HG03280 (cell line): ENCODE data around the gene JAKMIP2.
"Not testable (repeated sequence)": the region's sequence is repeated elsewhere in the genome, so short reads cannot be mapped to it uniquely, and the experiment has no call there.

Experiments
- ATAC-seq: cut with Tn5 transposase; IDR thresholded peaks from one replicate; pipeline ENCODE4 v1.9.1; 2021; ENCODE audit warnings: mild to moderate bottlenecking, moderate library complexity; ENCODE audit not compliant: unreplicated experiment

JAKMIP2 gene

DNA sequence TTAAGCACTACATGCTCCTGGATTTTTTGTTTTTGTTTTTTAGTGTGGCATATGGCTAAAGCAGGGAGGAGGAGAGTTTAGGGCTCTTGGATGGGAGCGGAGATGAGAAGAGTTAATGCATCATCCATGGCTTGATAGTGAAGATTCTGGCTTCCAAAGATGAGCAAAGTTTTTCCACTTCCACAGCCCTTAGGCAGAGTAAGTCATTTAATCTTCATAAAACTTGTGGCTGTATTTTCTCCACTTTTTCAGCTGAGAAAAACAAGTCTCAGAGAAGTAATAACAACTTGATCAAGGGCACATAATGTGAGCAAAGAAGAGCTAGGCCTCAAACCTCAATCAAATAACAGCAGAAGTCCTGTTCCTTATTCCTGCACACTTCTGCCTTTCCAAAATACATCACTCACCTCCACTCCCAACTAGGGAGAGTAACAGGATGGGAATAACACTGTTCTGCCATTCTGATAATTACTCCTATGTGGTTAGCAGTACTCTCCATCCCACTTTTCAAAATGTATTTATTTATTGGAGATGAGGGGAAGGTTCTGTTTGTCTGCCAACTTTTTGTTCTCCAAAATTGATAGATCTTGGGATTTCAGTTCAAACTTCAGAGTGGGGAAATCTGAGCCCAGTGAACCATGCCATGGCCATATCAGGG lies 218.9 kb downstream of the JAKMIP2 start:
- no peak for ATAC-seq

DNA sequence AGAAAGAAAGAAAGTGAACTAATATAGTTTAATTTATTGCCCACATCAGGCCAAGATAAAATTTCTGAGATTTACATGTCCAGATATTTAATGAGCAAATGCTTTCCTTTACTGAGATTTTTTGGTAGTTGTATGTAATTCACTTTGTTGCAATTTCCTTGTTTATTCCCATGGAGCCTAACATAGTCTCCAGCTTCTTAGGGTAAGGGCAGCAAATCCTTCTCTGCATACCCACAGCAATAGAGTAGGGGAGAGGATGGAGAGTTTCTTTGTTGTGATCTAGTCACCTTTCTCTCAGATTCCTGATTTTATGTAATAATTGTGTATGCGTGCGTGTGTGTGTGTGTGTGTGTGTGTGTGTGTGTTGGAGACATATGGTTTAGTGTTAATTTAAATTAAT lies 221.1 kb downstream of the JAKMIP2 start:
- no peak for ATAC-seq

DNA sequence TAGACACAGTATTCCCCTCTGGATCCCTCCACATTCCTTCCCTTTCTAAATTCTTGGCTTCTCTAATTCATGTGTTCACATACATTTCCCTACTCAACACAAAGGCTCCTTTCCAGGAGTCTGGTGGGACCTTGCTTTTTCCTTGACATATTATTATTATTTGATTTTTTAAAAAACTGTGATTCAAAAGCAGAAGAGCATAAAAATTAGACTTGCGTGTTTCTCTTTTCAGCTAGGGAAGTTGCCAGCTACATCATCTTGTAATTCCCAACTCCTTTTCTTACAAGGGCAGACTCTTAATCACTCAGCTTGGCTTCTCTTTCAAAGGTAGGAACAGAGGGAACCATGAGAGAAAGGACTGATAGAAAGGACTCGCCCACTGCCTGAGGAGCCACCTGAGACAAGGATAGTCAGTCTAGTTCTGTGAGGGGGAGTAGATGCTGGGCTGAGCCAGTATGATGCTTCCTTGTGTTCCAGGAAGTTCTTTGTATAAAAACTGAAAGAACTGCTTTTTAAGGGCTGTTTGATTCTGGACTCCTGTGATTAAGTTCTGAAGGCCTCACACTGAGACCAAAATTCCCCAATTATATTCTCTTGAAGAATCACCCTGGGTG lies 221.7 kb downstream of the JAKMIP2 start:
- no peak for ATAC-seq

DNA sequence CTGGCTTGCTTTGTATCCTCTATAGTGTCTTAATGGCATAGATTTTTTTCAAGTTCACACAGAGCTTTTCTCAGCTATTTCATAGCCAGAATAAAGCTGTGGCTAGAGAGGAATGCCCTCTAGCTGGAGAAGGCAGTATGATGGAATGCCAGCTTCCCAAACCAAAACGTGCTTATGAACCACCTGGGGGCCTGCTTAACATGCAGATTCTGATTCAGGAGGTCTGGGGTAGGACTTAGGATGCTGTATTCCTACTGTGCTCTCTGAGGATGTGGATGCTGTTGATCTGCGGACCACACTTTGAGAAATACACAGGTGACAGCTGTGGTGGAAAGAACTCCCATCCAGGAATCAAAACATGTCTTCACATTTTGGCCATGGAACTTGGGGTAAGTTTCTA lies 222.8 kb downstream of the JAKMIP2 start:
- ATAC-seq: no peak

DNA sequence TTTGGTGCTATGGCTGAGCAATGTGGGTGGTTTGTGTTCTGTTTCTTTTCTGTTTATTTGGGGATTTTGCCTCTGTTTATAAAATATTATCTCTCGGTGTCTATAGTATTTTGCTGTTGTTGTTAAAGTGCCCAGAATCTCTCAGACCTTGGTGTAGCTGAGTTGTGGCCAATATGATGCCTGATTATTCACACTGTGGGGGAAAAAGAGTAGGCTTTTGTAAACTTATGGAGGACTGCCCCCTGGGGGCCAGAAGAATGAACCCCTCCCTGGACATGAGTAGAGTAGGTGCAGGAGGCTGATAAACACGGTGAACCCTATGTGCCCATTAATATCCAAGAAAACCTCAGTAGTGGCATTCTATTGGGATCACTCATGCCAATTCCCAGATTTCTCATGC lies 223.7 kb downstream of the JAKMIP2 start:
- peak; percentile 68 for ATAC-seq

DNA sequence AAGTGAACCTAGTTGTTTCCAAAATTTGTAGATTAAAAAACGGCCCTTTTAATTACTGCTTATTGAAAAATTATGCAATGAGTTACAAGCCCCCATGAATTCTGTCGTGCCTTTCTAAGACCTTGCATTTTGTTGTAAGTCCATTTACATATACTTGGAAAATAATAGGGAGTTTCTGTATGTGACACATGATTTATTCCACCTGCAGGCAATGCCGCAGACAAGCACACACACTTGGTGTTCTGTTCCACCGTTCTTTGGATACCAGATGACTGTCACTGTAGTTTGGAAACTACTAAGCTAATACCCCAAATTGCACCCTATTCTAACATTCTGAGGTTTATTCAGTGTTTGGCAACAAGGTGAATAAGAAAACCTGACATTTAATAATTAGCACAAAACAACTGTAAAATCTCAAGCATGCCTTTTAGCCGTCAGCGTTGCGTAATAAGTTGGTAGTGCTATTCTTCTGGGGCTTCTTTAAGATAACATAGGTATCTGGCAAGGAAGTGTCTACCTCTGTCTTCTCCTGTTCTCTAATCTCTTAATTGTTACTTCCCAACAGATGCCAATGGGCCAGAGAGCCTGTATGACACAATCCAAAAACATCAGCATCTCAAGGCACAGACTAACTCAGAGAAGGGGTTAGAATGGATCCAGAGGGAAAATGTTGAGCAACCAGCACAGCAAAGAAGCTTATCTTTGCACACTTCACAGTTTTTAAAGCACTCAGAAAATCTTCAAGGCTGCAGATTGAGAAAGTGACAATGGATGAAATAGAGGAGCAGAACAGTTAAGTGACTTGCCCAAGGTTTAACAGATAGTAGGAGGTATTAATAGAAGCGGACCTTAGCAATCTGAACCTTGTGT lies 224.4 kb downstream of the JAKMIP2 start:
- no peak for ATAC-seq

DNA sequence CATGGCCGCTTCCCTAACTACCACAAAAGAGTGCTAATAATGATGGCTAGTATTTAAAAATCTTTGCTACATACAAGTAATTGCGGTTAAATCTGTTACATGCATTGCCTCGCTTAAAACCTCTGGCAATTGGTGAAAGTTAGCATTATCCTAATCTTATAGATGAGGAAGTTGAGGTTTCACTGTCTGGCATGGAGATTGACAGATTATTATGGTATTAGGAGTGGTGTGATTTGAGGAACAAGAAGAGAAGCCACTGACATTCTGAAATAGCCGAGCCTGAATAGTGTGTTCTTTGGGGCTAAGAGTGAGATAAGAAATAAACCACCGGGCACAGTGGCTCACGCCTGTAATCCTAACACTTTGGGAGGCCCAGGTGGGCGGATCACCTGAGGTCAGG lies 227.4 kb downstream of the JAKMIP2 start:
- ATAC-seq: no peak

DNA sequence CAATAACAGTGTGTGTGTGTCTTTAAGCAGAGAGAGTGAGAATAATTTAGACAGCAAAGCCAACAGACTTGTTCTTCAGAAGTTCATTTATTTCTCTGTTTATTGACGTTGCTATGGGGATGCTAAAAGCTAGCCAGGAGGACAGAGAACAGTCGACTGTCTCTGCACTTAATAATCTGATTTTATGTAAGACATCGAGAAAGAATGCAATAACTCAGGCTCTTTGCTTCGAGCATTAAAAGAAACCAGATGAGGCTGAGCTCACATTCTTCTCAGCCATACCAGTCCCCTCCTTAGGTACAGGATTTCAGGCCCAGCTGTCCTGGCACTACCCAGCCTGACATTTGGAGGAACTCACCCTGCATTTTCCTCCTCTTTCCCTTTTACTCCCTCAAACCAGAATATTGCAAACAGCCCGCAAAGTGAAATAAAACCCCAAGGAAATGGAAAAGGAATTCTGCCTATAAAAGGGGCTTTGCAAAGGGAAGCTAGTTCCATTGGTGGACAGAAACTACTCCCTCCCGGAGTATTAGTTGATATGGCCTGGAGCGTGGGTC lies 228.2 kb downstream of the JAKMIP2 start:
- no peak for ATAC-seq

DNA sequence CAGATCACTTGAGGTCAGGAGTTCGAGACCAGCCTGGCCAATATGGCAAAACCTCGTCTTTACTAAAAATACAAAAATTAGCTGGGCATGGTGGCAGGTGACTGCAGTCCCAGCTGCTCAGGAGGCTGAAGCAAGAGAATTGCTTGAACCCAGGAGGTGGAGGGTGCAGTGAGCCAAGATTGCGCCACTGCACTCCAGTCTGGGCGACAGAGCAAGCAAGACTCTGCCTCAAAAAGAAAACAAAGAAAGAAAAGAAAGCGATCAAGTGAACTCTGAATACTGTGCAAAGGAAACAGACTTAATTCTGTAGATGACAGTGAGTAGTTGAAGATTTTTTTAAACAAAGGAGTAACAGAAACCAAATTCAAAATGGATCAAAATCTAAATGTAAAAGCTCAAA lies 228.7 kb downstream of the JAKMIP2 start:
- not testable (repeated sequence) for ATAC-seq

DNA sequence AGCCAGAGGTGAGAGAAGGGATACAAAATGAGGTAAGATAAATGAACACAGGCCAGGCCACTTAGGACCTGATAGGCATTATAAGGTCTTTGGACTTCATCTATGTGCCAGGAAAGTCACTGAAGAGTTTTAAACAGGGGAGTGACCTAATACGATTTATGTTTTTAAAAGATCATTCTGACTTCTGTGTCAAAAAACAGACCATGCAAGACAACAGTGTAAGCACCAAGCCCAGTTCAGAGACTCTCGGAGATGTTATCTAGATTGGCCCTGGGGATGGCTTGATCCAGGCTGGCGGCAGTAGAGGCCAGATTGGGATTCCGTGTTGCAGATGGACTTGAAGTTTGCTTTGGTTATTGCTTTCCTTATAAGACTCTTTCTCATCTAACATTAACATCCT lies 229.6 kb downstream of the JAKMIP2 start:
- no peak for ATAC-seq

DNA sequence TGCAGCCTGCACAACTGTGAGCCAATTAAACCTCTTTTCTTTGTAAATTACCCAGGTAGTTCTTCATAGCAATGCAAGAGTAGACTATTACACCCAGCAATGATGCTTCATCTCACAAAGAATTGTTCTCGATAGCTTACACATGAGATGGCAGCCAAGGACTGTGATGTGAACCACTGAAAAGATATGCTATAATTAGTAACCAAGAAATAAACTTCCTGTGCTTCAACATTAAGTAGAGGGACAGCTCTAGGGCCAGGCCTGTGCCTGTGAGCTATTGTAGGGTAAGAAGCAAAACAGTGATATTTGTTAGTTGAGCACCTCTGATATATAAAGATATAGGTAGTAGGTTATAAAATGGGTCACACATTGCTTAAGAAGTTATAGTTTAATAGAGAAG lies 230.9 kb downstream of the JAKMIP2 start:
- ATAC-seq: no peak

DNA sequence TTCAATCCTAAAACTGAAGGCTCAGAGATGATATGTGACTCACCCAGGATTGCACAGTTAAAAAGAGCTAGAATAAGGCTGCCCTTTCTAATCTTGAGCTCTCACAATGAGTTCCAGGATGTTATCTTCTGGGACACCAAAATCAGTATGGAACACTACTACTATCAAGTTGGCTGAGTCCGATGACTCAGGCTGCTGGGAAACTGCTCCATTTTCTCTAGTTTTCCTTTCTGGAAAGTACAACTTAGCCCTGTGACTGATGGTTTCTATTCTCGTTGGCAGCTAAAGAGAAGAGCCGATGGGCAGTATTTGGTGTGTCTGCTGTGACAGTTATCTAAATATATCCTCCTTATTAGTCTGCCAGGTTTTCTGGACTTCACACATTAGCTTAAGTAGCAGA lies 234.8 kb downstream of the JAKMIP2 start:
- ATAC-seq: no peak

DNA sequence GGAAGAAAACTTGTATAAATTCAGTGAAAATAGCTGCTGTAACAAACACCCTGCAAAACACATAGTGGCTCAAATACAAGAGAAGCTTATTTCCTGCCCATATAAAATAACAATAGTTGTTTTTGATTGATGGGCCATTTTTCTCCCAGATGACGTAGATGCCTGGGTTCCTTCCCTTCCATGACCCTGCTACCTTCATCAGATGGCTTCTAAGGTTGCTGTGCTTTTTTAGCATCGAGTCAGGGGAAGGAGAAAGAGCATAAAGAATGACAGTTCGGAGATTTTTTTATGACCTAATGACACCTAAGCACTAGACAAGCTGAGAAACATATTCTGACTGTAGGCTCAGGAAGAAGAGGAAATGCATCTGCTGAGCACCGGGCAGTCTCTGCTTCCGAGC lies 238.0 kb downstream of the JAKMIP2 start:
- no peak for ATAC-seq

DNA sequence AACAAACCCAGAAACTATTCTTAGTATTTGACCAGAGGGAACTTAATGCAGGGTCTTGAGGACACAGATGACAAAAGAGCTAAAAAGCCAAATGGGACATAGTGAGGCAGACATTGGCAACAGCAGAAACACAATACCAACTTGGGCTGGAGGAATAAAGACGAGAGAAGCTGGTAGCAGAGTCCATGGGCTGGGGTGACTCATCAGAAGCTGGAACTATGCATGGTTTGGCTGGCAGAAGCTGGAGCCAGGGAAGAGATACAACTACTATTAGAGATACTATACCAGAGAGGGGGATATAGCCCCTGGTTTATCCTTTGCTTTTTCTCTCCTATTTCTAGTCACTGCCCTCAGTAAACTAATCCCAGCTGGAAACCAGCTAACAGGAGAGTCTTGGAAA lies 243.5 kb downstream of the JAKMIP2 start:
- ATAC-seq: no peak

DNA sequence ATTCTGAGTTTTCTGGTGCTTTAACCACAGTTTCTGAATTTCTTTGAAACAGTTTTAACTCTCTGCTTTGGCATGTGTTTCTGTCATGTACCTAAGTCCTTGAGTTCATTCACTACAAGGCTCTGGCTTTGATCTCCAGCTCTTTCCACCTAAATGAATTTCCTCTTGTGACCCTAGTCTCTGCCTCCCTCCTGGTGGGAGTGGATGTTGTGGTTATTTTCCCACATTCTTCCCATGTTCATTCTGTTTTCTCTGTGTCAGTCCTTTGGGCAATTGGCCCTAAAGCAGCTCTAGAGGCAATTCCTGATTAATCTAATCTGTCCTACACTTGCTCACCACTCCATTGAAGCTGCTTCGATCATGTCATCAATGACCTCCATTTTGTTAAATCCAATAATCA lies 244.3 kb downstream of the JAKMIP2 start:
- no peak for ATAC-seq
